Stimulated activated naive CD8-positive, alpha-beta T cell treated with anti-CD3 and anti-CD28 coated beads, Interleukin-15, amount 100 ng/mL, for 72 hours (primary cell): ENCODE data around the gene PSMG2.

Source experiments
- ATAC-seq: fragments of 150-1000 bp; cut with Tn5 transposase; 2 replicates; pipeline ENCODE4 v1.10.0; 2021; ENCODE audit warnings: mild to moderate bottlenecking, moderate library complexity
- DNase-seq, 2 donors: peaks; one replicate each; pipeline ENCODE4 v3.0.0; 2021 to 2022
- H3K27ac Mint-ChIP-seq, 2 donors: one replicate each; pipeline ENCODE4 v1.8.0; 2022; ENCODE audit warnings: mild to moderate bottlenecking in 2 of 2, mixed read lengths in 2 of 2, moderate library complexity in 2 of 2
- H3K27me3 Mint-ChIP-seq: one replicate; pipeline ENCODE4 v1.8.0; 2022; ENCODE audit warnings: mixed read lengths
- H3K4me1 Mint-ChIP-seq: one replicate; pipeline ENCODE4 v1.8.0; 2022; ENCODE audit warnings: mild to moderate bottlenecking, mixed read lengths
- H3K4me3 Mint-ChIP-seq, 2 donors: one replicate each; pipeline ENCODE4 v1.8.0; 2022; ENCODE audit warnings: mild to moderate bottlenecking in 2 of 2, mixed read lengths in 2 of 2, moderate library complexity in 1 of 2
- H3K9me3 Mint-ChIP-seq, 2 donors: one replicate each; pipeline ENCODE4 v1.8.0; 2022; ENCODE audit warnings: mixed read lengths in 2 of 2

Gene PSMG2

GRCh38 chr18:12702221-12703095 is at the start of gene PSMG2, which contains the start of gene CEP76:
PSMG2 (plus strand) TSS chr18:12703042; CDS start chr18:12703108, 66 bp downstream.
CEP76 (minus strand) TSS chr18:12702723; CDS start chr18:12702548, 175 bp downstream.
- Mint-ChIP-seq H3K4me3 (peak within 1 kb of the TSS; percentile 97 to 100), H3K27ac (peak within 1 kb of the TSS; percentile 100), H3K4me1 (peaks cover 46% of the 10 kb centered on the region), H3K9me3 (no peaks in the 10 kb centered on the region), H3K27me3 (no peaks in the 10 kb centered on the region)
- DNase-seq (peak; percentile 89 to 90), ATAC-seq (peak; percentile 93)

DNA sequence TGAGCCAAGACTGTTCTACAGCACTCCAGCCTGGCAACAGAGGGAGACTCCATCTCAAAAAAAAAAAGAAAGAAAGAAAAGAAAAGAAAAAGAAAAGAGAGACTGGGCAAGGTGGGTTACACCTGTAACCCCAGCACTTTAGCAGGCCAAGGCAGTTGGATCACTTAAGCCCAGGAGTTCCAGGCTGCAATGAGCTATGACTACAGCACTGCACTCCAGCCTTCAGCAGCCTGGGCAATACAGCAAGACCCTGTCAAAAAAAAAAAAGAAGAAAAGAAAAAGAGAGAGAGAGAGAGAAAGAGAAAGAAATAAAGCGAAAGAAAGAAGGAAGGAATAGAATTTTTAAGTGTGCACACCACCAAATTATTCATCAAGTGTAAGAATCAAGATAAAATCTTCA is 47.9 kb upstream of the PSMG2 start:
- DNase-seq (no peak), ATAC-seq (no peak)
- H3K4me3 Mint-ChIP-seq: peak overlapping the region in 1 of 2 donors; percentile 5
- peaks cover 19% of the 10 kb centered on the region for H3K4me1 Mint-ChIP-seq
- no peak overlapping the region for H3K27ac Mint-ChIP-seq
- no peaks in the 10 kb centered on the region for H3K9me3 Mint-ChIP-seq
- H3K27me3 Mint-ChIP-seq: peaks cover 56% of the 10 kb centered on the region

- Mint-ChIP-seq H3K4me3 (peak overlapping the region; percentile 56 to 78), H3K9me3 (no peaks in the 10 kb centered on the region), H3K4me1 (peaks cover 19% of the 10 kb centered on the region), H3K27me3 (peaks cover 52% of the 10 kb centered on the region), H3K27ac (no peak overlapping the region)
- DNase-seq (no peak), ATAC-seq (no peak)
These were observed 46.3 kb upstream of the PSMG2 start for GRCh38 chr18:12656605-12656937.

DNA sequence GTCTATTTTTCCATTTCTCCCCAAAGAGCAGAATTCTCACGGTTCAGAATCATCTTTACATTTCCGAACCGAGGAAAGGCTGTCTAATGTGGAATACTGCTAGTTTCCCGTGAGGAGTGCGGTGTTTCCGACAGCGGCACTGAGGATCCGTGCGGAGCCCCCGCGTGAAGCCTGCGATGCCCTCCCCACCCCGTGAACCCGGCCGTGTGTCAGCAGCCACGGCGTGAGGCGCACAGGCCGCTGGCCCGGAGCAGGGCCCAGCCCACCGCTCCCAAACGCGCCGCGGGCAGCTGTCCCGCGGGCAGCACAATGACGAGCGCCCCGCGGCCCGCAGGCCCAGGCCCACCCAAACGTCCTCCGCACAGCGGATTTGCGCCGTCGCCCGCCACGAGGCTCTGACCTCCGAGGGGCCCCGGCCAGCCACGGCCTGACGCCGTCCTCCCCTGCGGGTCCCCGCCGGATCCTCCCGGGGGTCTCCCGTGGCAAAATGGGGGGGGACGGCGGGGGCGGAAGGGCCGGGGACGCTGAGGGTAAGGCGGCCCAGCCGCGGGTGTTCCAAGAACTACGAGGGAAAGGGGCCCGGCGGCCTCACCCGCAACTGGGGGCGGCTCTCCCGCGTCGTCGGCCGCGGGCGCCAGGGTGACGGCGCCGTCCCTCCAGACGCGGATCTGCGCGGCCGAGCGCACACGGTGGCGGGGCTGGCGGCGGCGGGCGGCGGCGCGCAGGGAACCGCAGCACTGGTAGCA is 45.7 kb upstream of the PSMG2 start:
- H3K27ac Mint-ChIP-seq: peak overlapping the region in 1 of 2 donors; percentile 42
- peak overlapping the region; percentile 56 to 78 for H3K4me3 Mint-ChIP-seq
- peaks cover 19% of the 10 kb centered on the region for H3K4me1 Mint-ChIP-seq
- no peaks in the 10 kb centered on the region for H3K9me3 Mint-ChIP-seq
- ATAC-seq: peak; percentile 72
- peaks cover 48% of the 10 kb centered on the region for H3K27me3 Mint-ChIP-seq
- peak; percentile 15 to 27 for DNase-seq

- Mint-ChIP-seq H3K27me3 (peaks cover 44% of the 10 kb centered on the region), H3K4me3 (peak within 1 kb of the TSS; percentile 74 to 78), H3K27ac (peak within 1 kb of the TSS; percentile 42 to 68), H3K4me1 (peaks cover 15% of the 10 kb centered on the region), H3K9me3 (no peaks in the 10 kb centered on the region)
- DNase-seq (peak; percentile 38 to 39), ATAC-seq (peak; percentile 74)
These were observed 45.0 kb upstream of the PSMG2 start, which contains the start of gene SPIRE1 for GRCh38 chr18:12657684-12658425. SPIRE1 (minus strand) TSS chr18:12658107; CDS start chr18:12657866, 241 bp downstream.

GRCh38 chr18:12658426-12659138 is 44.3 kb upstream of the PSMG2 start:
- peak overlapping the region in 1 of 2 donors; percentile 68 for H3K27ac Mint-ChIP-seq
- H3K9me3 Mint-ChIP-seq: no peaks in the 10 kb centered on the region
- peaks cover 15% of the 10 kb centered on the region for H3K4me1 Mint-ChIP-seq
- DNase-seq (peak in 1 of 2 donors; percentile 37), ATAC-seq (peak; percentile 56)
- peaks cover 37% of the 10 kb centered on the region for H3K27me3 Mint-ChIP-seq
- H3K4me3 Mint-ChIP-seq: peak overlapping the region; percentile 74

GRCh38 chr18:12659904-12660605 is 42.8 kb upstream of the PSMG2 start:
- ATAC-seq (peak; percentile 41), DNase-seq (peak; percentile 19 to 35)
- Mint-ChIP-seq H3K4me1 (peaks cover 14% of the 10 kb centered on the region), H3K4me3 (no peak overlapping the region), H3K27ac (no peak overlapping the region), H3K9me3 (no peaks in the 10 kb centered on the region), H3K27me3 (peaks cover 30% of the 10 kb centered on the region)

GRCh38 chr18:12668041-12668440 is 34.8 kb upstream of the PSMG2 start:
- Mint-ChIP-seq H3K27ac (no peak overlapping the region), H3K27me3 (no peaks in the 10 kb centered on the region), H3K4me1 (peaks cover 6% of the 10 kb centered on the region), H3K4me3 (no peak overlapping the region), H3K9me3 (no peaks in the 10 kb centered on the region)
- no peak for DNase-seq
- ATAC-seq: no peak

DNA sequence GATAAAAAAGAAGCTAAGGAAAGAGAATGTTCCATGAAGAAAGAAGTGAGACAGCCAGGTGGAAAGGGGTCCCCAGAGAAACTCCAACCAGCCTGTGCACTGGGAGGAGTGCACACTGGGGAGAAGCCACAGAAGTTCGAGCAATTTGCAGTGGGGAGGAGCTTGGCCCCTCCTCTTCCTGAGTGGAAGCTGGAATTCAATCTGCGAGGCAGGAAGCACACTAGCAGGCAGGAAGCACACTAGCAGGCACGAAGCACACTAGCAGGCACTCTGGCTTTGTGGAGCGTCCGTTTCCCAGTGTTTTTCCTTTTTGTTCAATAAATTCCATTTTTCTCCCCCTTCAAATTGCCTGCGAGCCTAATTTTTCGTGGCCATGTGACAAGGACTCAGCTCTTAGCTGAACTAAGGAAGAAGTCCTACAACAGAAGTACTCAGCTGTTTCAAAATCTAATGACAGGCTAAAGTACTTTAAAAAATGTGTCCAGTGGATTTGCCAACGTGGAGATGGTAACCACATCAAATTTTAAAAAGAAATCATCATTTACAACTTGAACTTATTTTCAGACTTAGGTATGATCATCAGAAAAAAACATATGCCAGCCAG is 23.6 kb upstream of the PSMG2 start:
- Mint-ChIP-seq H3K27me3 (no peaks in the 10 kb centered on the region), H3K4me1 (peaks cover 13% of the 10 kb centered on the region), H3K27ac (peak overlapping the region; percentile 48 to 72), H3K4me3 (no peak overlapping the region), H3K9me3 (no peaks in the 10 kb centered on the region)
- ATAC-seq (no peak), DNase-seq (no peak)

- DNase-seq (no peak), ATAC-seq (no peak)
- Mint-ChIP-seq H3K4me3 (no peak overlapping the region), H3K4me1 (no peaks in the 10 kb centered on the region), H3K27ac (no peak overlapping the region), H3K9me3 (no peaks in the 10 kb centered on the region), H3K27me3 (no peaks in the 10 kb centered on the region)
These were observed 16.7 kb upstream of the PSMG2 start for GRCh38 chr18:12686100-12686499.

DNA sequence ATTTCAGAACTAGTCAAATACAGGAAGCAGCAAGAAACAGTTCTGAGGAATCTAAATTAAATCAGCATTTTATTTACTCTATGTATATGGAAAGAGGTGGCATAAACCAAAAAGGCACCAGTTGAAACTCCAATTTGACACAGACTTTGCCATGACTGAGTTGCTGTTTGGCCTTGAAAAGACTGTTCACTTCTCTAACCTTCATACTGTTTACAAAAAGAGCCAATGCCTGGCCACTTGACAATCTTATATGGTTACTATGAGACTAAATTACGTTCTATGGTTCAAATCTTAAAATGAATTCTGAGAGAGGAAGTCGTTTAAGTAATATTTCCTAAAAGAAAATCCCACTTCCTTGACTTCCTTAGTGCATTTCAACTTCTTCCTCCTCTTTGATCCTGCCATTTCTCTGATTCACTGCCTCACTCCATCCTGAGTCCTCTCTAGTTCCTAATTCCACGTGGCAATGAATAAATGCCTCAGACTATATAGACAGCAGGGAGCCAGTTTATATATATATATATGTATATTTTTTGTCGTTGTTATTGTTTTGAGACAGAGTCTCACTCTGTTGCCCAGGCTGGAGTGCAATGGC is 13.5 kb upstream of the PSMG2 start:
- H3K27ac Mint-ChIP-seq: no peak overlapping the region
- no peaks in the 10 kb centered on the region for H3K27me3 Mint-ChIP-seq
- H3K4me3 Mint-ChIP-seq: no peak overlapping the region
- no peak for ATAC-seq
- no peak for DNase-seq
- no peaks in the 10 kb centered on the region for H3K9me3 Mint-ChIP-seq
- H3K4me1 Mint-ChIP-seq: peaks cover 22% of the 10 kb centered on the region

DNA sequence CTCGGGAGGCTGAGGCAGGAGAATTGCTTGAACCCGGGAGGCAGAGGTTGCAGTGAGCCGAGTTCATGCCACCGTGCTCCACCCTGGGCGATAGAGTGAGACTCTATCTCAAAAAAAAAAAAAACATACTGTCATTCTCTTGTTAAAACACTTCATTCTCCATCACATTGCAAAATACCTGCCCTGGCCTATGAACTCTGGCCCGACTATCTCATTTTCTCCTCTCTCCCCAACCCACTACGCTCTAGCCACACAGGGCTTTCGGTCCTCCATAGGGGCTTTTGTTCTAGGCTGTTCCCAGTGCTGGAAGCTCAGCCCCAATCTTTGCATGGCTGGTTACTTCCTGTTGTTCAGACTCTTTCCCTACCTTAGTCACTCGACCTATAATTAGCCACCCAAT is 10.6 kb upstream of the PSMG2 start:
- ATAC-seq (no peak), DNase-seq (no peak)
- Mint-ChIP-seq H3K27ac (no peak overlapping the region), H3K4me3 (peak overlapping the region in 1 of 2 donors; percentile 10), H3K4me1 (peaks cover 22% of the 10 kb centered on the region), H3K9me3 (no peaks in the 10 kb centered on the region), H3K27me3 (no peaks in the 10 kb centered on the region)

DNA sequence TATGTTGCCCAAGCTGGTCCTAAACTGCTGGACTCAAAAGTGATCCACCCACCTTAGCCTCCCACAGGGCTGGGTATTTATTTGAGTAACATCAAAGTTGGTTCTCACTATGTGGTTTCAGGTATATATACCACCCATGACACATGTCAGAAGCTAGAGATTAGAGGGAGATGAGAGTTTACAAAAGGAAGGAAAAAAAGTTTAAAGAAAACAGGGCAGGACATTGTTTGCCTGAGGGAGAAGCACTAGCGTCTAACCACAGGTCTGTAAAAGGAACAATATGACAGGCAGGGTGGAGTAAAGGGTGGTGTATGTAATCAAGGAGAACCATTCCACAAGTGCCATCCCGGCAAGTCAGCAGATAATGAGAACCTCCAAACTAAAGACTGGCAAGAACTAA is 8.8 kb upstream of the PSMG2 start:
- Mint-ChIP-seq H3K9me3 (no peaks in the 10 kb centered on the region), H3K4me3 (no peak overlapping the region), H3K27ac (peak overlapping the region in 1 of 2 donors; percentile 22), H3K27me3 (no peaks in the 10 kb centered on the region), H3K4me1 (peaks cover 22% of the 10 kb centered on the region)
- ATAC-seq (peak; percentile 60), DNase-seq (no peak)

GRCh38 chr18:12699747-12700146 is 3.1 kb upstream of the PSMG2 start:
- Mint-ChIP-seq H3K9me3 (no peaks in the 10 kb centered on the region), H3K27ac (no peak overlapping the region), H3K4me1 (peaks cover 33% of the 10 kb centered on the region), H3K4me3 (no peak overlapping the region), H3K27me3 (no peaks in the 10 kb centered on the region)
- DNase-seq (no peak), ATAC-seq (no peak)
